Fibroblast of the conjunctiva (primary cell): ENCODE data around the gene PCDHB8.
"Not testable (repeated sequence)": the region's sequence is repeated elsewhere in the genome, so short reads cannot be mapped to it uniquely, and the experiment has no call there.

Experiments used
- DNase-seq: peaks from one replicate; pipeline ENCODE4 v3.0.0-alpha.2; 2010; ENCODE audit warnings: low read depth

Gene PCDHB8

GRCh38 chr5:141184117-141184855 is 6.7 kb downstream of the PCDHB8 start:
- not testable (repeated sequence) for DNase-seq

DNA sequence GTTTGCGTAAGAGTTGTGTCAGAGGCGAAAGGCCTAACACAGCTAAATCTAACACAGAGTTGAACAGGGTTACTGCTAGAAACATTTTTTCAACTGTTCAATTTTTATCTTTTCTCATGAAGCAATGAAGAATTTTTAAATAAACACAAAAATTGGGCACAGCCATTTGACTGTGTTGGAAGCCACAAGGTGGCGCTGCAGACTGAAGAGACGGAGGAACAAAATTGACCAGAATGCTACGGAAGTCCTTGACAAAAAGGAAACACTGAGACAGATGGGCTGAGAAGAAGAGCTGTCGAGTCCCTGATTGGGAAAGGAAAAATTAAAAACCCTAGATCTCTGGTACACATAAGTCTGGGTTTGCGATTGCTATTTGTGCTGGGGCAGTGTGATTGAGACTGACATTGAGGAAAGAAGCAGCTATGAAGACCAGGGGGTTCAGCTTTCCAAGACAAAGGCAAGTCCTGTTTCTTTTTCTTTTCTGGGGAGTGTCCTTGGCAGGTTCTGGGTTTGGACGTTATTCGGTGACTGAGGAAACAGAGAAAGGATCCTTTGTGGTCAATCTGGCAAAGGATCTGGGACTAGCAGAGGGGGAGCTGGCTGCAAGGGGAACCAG is 9.4 kb downstream of the PCDHB8 start, which contains the start of gene PCDHB9:
PCDHB9 (plus strand) TSS at position 265 of the 616 bp plus-strand sequence; CDS start at position 423, 158 bp downstream.
- DNase-seq, result no peak

DNA sequence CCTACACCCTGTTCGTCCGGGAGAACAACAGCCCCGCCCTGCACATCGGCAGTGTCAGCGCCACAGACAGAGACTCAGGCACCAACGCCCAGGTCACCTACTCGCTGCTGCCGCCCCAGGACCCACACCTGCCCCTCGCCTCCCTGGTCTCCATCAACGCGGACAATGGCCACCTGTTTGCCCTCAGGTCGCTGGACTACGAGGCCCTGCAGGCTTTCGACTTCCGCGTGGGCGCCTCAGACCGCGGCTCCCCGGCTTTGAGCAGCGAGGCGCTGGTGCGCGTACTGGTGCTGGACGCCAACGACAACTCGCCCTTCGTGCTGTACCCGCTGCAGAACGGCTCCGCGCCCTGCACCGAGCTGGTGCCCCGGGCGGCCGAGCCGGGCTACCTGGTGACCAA is 11.1 kb downstream of the PCDHB8 start:
- DNase-seq, result not testable (repeated sequence)

DNA sequence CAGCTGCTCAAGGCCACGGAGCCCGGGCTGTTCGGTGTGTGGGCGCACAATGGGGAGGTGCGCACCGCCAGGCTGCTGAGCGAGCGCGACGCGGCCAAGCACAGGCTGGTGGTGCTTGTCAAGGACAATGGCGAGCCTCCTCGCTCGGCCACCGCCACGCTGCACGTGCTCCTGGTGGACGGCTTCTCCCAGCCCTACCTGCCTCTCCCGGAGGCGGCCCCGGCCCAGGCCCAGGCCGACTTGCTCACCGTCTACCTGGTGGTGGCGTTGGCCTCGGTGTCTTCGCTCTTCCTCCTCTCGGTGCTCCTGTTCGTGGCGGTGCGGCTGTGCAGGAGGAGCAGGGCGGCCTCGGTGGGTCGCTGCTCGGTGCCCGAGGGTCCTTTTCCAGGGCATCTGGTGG is 11.5 kb downstream of the PCDHB8 start:
- DNase-seq, result not testable (repeated sequence)

- no peak for DNase-seq
These were observed 14.6 kb downstream of the PCDHB8 start, which contains the start of gene PCDHB10 for GRCh38 chr5:141192110-141192725. Gene PCDHB10, plus strand, starts transcription at chr5:141192353. Its CDS starts 200 bp downstream, at chr5:141192553.

DNA sequence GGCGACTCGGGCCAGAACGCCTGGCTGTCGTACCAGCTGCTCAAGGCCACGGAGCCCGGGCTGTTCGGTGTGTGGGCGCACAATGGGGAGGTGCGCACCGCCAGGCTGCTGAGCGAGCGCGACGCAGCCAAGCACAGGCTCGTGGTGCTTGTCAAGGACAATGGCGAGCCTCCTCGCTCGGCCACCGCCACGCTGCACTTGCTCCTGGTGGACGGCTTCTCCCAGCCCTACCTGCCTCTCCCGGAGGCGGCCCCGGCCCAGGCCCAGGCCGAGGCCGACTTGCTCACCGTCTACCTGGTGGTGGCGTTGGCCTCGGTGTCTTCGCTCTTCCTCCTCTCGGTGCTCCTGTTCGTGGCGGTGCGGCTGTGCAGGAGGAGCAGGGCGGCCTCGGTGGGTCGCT is 16.7 kb downstream of the PCDHB8 start:
- not testable (repeated sequence) for DNase-seq

- no peak for DNase-seq
These were observed 18.8 kb downstream of the PCDHB8 start for GRCh38 chr5:141196363-141196762.

DNA sequence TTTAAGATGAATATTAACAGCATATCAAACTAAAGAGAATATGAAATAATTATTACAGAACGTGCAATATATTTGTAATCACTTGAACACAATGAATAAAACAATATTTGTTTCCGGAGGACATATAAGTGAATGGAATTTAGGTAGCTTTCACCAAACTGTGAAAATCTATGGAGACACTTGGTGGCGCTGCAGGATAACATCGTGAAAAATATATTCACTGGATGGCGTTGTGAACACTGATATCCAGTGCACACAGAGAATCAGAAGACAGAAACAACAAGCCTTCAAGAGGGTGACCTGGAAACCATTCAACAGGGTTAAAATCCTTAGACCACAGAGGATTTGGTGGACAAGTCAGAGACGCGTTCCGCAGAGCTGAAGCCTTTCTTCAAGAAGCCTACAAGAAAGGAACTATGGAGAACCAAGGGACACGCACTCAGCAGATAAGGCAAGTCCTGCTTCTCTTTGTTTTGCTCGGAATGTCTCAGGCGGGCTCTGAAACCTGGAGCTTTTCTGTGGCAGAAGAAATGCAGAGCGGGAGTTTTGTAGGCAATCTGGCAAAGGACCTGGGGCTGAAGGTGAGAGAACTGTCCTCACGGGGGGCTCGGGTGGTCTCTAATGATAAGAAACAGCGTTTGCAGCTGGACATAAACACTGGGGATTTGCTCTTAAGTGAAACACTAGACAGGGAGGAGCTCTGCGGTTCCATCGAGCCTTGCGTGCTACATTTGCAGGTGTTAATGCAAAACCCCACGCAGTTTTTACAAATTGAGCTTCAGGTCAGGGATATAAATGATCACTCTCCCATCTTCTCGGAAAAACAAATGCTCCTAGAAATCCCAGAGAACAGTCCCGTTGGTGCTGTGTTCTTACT is 22.0 kb downstream of the PCDHB8 start, which contains the start of gene PCDHB11:
PCDHB11 (plus strand) TSS at position 269 of the 877 bp plus-strand sequence; CDS start at position 417, 148 bp downstream.
- no peak for DNase-seq

GRCh38 chr5:141201126-141201525 is 23.5 kb downstream of the PCDHB8 start:
- not testable (repeated sequence) for DNase-seq

GRCh38 chr5:141201646-141202045 is 24.1 kb downstream of the PCDHB8 start:
- DNase-seq, result not testable (repeated sequence)

DNA sequence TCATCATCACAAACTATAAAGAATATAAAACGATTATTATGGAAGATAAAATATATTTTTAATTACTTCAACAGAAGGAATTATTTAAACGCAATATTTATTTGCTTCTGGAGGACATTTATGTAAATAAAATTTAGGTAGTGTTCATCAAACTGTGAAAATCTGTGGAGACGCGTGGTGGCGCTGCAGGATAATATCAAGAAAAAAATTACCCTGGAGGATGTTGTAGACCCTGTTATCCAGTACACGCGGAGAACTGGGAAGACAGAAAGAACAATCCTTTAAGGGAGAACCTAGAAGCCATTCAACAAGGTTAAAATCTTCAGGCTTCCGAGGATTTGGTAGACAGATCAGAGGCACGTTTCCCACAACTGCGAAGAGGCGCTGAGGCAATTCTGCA is 30.9 kb downstream of the PCDHB8 start, which contains the start of gene PCDHB12:
PCDHB12 (plus strand) TSS at position 242 of the 400 bp plus-strand sequence. CDS start 189 bp downstream, outside the sequence.
- DNase-seq, result no peak

GRCh38 chr5:141210281-141210680 is 32.7 kb downstream of the PCDHB8 start:
- not testable (repeated sequence) for DNase-seq

- not testable (repeated sequence) for DNase-seq
These were observed 33.3 kb downstream of the PCDHB8 start for GRCh38 chr5:141210849-141211248.

DNA sequence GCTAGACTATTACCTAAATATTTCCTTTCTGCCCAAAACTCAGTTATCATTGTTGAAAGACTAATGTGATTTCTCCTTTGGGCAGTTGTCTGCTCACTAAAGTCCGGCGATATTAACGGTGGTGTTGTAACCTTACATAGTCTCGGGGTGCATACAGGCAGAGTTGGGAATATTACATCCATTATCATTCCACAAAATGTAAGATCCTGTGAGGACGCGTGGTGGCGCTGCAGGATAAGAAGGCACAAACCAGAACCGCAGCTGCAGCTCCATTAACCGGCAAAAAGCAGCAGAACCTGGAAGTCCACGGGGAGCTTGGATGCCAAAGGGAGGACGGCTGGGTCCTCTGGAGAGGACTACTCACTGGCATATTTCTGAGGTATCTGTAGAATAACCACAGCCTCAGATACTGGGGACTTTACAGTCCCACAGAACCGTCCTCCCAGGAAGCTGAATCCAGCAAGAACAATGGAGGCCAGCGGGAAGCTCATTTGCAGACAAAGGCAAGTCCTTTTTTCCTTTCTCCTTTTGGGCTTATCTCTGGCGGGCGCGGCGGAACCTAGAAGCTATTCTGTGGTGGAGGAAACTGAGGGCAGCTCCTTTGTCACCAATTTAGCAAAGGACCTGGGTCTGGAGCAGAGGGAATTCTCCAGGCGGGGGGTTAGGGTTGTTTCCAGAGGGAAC is 36.2 kb downstream of the PCDHB8 start, which contains the start of gene PCDHB13:
PCDHB13 (plus strand) TSS at position 264 of the 684 bp plus-strand sequence; CDS start at position 469, 205 bp downstream.
- DNase-seq, result not testable (repeated sequence)

GRCh38 chr5:141214583-141214982 is 37.0 kb downstream of the PCDHB8 start:
- not testable (repeated sequence) for DNase-seq

DNA sequence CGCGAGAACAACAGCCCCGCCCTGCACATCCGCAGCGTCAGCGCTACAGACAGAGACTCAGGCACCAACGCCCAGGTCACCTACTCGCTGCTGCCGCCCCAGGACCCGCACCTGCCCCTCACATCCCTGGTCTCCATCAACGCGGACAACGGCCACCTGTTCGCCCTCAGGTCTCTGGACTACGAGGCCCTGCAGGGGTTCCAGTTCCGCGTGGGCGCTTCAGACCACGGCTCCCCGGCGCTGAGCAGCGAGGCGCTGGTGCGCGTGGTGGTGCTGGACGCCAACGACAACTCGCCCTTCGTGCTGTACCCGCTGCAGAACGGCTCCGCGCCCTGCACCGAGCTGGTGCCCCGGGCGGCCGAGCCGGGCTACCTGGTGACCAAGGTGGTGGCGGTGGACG is 37.9 kb downstream of the PCDHB8 start:
- DNase-seq, result not testable (repeated sequence)

DNA sequence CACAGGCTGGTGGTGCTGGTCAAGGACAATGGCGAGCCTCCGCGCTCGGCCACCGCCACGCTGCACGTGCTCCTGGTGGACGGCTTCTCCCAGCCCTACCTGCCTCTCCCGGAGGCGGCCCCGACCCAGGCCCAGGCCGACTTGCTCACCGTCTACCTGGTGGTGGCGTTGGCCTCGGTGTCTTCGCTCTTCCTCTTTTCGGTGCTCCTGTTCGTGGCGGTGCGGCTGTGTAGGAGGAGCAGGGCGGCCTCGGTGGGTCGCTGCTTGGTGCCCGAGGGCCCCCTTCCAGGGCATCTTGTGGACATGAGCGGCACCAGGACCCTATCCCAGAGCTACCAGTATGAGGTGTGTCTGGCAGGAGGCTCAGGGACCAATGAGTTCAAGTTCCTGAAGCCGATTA is 38.4 kb downstream of the PCDHB8 start:
- not testable (repeated sequence) for DNase-seq

DNA sequence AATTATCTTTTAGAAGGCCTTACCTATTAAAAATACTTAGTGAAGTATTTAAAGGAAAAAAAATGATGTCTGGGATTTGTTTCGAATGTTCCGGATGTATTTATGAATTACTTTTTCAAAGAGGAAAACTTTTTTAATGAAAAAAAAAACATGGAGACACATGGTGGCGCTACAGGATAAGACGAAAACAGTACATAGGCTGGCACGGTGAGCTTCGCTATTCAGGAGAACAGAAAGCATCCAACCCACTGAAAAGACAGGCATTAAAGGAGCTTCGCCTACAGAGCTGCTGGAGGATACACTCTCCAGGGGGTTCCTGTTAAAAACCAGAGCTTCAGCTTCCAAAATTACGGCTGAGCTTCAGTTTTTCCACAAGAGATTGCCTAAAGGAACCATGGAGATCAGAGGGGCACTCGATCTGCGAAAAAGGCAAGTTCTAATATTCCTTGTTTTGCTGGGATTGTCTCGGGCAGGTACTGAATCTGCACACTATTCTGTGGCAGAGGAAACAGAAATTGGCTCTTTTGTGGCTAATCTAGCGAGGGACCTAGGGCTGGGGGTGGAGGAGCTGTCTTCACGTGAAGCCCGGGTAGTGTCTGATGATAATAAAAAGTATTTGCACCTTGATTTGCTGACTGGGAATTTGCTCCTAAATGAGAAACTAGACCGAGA is 45.7 kb downstream of the PCDHB8 start, which contains the start of gene PCDHB14:
PCDHB14 (plus strand) TSS at position 232 of the 672 bp plus-strand sequence; CDS start at position 395, 163 bp downstream.
- no peak for DNase-seq

DNA sequence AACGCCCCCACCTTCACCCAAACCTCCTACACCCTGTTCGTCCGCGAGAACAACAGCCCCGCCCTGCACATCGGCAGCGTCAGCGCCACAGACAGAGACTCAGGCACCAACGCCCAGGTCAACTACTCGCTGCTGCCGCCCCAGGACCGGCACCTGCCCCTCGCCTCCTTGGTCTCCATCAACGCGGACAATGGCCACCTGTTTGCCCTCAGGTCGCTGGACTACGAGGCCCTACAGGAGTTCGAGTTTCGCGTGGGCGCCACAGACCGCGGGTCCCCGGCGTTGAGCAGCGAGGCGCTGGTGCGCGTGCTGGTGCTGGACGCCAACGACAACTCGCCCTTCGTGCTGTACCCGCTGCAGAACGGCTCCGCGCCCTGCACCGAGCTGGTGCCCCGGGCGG is 47.3 kb downstream of the PCDHB8 start:
- not testable (repeated sequence) for DNase-seq

DNA sequence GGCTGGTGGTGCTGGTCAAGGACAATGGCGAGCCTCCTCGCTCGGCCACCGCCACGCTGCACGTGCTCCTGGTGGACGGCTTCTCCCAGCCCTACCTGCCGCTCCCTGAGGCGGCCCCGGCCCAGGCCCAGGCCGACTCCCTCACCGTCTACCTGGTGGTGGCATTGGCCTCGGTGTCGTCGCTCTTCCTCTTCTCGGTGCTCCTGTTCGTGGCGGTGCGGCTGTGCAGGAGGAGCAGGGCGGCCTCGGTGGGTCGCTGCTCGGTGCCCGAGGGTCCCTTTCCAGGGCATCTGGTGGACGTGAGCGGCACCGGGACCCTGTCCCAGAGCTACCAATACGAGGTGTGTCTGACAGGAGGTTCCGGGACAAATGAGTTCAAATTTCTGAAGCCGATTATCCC is 47.8 kb downstream of the PCDHB8 start:
- not testable (repeated sequence) for DNase-seq
